ENCODE data around the gene TNNI3K.

- TF ChIP-seq CTCF (IDR thresholded peaks at IDR 0.05) (no peak), POLR2A (IDR thresholded peaks at IDR 0.05) (no peak)
Observed at GRCh38 chr1:74328851-74329250, 93.7 kb downstream of the TNNI3K start.
